Measurements from ENCODE around the gene UBASH3B.
A peak's percentile ranks its signal among the peaks of the same experiment; 100 is the strongest.

Gene UBASH3B

DNA sequence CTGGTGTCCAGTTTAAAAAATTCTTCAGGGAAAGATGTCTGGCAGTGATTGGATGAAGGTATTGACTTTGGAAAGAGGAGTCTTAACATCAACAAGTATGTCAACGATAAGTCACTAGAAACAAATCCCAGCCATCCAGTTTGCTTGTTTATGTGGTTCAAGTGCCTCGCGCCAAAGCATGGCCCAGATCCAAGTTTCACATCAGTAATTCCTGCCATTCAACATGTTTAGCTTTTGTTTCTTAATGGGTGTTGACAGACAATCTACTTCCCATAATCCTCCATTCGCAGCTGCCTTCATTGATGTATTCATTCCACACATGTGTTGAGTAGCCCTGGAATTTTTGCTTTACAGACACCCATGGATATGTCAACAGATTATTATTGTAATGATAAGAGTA is 77.8 kb downstream of the UBASH3B start:
- Mint-ChIP-seq H3K4me1 (ENCODE audit: low read depth) (peaks cover 15% of the 10 kb centered on the region), H3K9me3 (ENCODE audit: low read depth) (no peaks in the 10 kb centered on the region), H3K4me3 (no peak overlapping the region), H3K36me3 (peaks cover 5% of the 10 kb centered on the region), H3K27me3 (no peaks in the 10 kb centered on the region), H3K27ac (no peak overlapping the region)

DNA sequence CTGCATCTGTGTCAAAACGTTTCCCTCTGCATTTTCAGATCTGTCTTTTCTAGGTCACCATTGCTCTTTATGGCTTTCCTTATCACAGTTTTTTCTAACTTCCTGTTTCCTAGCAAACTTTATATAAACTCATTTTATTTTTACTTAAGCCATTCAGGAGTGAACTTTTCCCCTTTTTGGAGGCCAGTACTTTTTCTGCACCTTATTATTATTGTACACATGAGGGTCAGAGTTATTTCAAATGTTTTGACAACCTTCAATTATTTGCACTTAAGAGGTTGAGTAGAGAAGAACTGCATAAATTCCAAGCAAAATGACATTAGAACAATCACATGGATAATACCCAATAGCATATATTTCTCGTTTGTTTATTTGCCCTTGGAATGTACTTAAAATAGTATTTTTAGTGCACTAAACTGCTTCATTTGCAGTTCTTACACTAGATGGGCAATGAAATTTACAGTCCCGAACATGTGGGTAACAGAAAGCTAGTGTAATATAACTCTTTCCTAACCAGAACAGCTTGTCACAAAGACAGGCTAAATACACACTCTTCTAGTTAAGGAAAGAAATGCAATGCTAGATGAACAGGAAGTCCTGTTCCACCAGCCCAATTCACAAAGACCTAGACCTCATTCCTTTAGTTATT is 79.5 kb downstream of the UBASH3B start:
- H3K36me3 Mint-ChIP-seq = peaks cover 2% of the 10 kb centered on the region
- no peaks in the 10 kb centered on the region for H3K9me3 Mint-ChIP-seq (ENCODE audit: low read depth)
- no peaks in the 10 kb centered on the region for H3K27me3 Mint-ChIP-seq
- H3K27ac Mint-ChIP-seq = no peak overlapping the region
- peaks cover 7% of the 10 kb centered on the region for H3K4me1 Mint-ChIP-seq (ENCODE audit: low read depth)
- H3K4me3 Mint-ChIP-seq = no peak overlapping the region

DNA sequence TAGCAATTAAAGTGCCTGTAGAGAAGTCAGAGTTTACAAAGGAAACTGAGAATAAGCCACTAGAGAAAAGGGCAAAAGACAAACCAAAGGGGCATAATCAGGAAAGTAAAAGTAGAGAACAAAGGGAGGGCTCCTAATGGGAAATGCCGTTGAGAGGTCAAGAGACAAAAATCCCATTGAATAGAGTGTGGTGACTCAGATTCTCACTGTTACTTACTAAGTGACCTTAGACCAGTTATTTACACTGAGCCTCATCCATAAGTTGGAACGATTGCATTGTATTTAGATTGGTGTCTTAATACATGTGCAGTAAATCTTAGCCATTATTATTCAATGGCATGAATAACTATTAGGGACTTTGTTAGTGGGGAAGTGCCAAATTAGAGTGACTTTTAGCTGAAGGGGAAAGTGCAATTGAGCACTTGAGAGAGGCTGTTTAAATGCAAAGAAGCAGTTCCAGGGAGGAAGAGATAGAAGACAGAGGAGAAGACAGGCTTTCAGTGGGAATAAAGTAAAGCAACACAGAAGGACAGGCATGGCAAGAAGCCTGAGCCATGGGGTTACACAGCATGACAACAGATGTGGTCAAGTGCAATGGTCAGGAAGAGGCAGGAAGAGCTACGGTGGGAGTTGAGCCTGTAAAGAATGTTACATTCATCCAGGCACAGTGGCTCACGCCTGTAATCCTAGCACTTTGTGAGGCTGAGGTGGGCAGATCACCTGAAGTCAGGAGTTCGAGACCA is 82.6 kb downstream of the UBASH3B start:
- H3K4me3 Mint-ChIP-seq = no peak overlapping the region
- no peaks in the 10 kb centered on the region for H3K36me3 Mint-ChIP-seq
- peaks cover 6% of the 10 kb centered on the region for H3K4me1 Mint-ChIP-seq (ENCODE audit: low read depth)
- no peak overlapping the region for H3K27ac Mint-ChIP-seq
- no peaks in the 10 kb centered on the region for H3K9me3 Mint-ChIP-seq (ENCODE audit: low read depth)
- no peaks in the 10 kb centered on the region for H3K27me3 Mint-ChIP-seq

DNA sequence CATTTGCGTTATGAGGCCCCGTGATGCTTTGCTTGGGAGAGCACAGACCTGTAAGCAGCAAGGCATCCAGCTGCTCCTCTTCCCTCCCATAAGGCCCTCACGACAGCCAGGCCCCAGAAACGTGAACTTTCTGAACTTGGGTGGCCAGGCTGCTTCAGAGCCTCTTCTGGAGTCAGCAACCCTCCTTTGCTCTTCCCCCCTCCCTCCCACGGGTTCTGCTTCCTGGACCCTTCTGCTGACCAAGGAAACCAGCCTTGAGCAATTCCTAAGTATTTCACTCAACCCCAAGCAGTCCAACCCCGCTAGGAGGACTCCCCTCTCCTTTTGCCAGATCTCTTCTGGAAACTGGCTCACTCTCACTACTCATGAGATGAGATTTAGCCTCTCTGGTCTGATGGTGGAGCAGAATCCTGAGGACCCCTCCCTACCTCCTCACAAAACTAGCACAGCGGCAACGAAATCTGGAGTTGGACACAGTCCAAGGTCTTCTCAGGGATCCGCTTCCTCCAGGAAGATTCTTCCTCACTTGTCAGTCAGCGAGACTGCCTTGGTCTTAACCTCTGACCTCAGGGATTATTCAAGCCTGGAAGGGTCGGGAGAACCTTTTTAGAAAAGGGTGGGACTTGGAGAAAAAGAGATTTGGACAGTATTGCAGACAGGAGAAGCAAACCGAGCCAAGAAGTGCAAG is 86.2 kb downstream of the UBASH3B start:
- Mint-ChIP-seq H3K27me3 (no peaks in the 10 kb centered on the region), H3K9me3 (ENCODE audit: low read depth) (peaks cover 5% of the 10 kb centered on the region), H3K27ac (peak overlapping the region; percentile 54), H3K4me1 (ENCODE audit: low read depth) (peaks cover 6% of the 10 kb centered on the region), H3K4me3 (no peak overlapping the region), H3K36me3 (peaks cover 4% of the 10 kb centered on the region)

DNA sequence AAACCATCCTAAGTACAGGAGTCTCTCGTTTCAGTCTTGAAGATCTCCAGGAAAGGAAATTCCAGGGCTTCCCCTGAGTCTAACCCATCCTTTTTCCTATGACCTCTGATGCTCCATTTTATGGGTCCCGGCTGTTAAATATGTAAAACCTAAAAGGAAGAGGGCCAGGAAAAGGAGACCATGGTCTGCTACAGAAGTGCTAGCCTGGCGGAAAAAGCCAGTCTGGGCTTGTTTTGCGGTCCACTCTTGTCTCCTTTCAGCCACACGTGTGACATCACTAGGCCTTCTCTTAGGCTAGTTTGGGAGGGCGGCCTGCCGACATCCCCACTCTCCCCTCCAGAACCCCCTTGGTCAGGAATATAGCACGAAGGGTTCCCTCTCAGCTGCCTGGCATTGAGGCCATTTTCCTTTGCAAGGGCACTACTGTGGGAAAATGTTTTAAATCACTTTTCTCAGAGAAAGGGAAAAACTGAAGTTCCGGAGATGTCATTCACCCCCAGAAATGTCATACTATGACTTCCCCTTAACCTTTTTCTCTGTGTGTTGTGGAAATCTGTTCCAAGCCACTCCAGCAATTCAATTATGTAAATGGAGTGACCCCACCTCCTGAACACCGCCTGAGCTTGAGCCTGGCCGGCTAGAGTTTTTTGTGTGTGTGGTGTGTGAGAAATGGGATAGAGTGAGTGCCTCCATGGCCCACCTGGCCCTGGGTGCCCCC is 86.9 kb downstream of the UBASH3B start:
- H3K4me3 Mint-ChIP-seq = no peak overlapping the region
- peaks cover 6% of the 10 kb centered on the region for H3K4me1 Mint-ChIP-seq (ENCODE audit: low read depth)
- H3K36me3 Mint-ChIP-seq = peaks cover 4% of the 10 kb centered on the region
- peaks cover 5% of the 10 kb centered on the region for H3K9me3 Mint-ChIP-seq (ENCODE audit: low read depth)
- no peak overlapping the region for H3K27ac Mint-ChIP-seq
- no peaks in the 10 kb centered on the region for H3K27me3 Mint-ChIP-seq

DNA sequence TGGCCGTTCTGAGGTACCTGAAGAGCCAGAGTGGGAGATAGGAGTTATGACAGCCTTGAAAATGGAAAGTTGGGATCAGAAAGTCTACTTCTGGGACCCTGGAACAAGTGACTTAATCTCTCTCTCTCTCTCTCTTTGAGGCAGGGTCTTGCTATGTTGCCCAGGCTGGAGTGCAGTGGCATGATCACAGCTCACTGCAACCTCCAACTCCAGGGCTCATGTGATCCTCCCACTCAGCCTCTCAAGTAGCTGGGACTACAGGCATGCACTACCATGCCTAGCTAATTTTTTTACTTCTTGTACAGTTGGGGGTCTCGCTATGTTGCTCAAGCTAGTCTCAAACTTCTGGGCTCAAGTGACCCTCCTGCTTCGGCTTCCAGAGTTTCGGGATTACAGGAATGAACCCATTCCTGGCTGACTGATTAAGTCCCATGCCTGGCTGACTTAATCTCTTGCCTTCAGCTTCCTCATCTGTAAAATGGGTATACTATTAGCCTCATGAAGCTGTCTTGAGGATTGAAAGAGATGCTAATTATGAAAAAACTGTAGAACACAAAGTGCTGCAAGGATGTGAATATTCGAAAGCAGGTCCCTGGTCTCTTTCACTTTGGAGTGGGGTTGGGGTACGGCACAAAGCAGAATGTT is 87.7 kb downstream of the UBASH3B start:
- Mint-ChIP-seq H3K9me3 (ENCODE audit: low read depth) (peaks cover 5% of the 10 kb centered on the region), H3K4me3 (no peak overlapping the region), H3K27ac (no peak overlapping the region), H3K27me3 (no peaks in the 10 kb centered on the region), H3K36me3 (peaks cover 4% of the 10 kb centered on the region), H3K4me1 (ENCODE audit: low read depth) (peaks cover 6% of the 10 kb centered on the region)

DNA sequence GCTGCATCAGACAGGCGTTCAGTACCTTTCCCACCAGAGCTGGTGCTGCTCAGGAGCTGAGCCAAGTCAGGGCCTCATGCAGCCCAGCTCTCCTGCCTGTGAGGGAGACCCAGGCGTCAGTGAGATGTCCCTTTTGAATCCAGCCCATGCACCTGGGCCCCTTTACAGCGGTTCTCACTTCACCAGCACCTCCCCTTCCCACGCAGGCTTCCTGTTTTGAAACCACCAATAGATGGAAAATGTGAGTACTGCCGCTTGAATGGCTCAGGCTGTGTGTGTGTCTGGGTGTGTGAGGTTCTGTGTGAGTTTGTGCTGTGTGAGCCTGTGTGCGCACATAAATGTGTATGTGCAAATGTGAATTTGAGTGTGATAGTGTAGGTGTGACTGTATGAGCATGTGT is 88.4 kb downstream of the UBASH3B start:
- Mint-ChIP-seq H3K27me3 (no peaks in the 10 kb centered on the region), H3K9me3 (ENCODE audit: low read depth) (peaks cover 5% of the 10 kb centered on the region), H3K4me3 (no peak overlapping the region), H3K4me1 (ENCODE audit: low read depth) (peaks cover 6% of the 10 kb centered on the region), H3K27ac (no peak overlapping the region), H3K36me3 (peaks cover 4% of the 10 kb centered on the region)

DNA sequence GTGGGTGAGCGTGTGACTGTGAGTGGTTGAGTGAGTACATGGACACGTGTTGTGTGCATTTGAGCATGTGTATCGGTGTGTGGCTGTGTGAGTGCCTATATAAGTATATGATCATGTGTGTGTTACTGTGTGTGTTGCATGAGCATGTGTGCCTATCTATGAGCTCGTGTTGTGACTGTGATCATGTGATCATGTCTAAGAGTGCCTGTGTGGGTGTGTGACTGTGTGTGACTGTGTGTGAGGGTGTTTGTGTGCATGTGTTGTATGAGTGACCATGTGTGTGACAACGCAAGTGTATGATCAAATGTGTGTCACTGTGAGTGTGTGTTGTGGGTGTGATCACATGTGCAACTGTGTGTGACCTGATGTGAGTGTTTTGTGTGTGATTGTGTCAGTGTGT is 88.8 kb downstream of the UBASH3B start:
- H3K27ac Mint-ChIP-seq = no peak overlapping the region
- peaks cover 6% of the 10 kb centered on the region for H3K4me1 Mint-ChIP-seq (ENCODE audit: low read depth)

DNA sequence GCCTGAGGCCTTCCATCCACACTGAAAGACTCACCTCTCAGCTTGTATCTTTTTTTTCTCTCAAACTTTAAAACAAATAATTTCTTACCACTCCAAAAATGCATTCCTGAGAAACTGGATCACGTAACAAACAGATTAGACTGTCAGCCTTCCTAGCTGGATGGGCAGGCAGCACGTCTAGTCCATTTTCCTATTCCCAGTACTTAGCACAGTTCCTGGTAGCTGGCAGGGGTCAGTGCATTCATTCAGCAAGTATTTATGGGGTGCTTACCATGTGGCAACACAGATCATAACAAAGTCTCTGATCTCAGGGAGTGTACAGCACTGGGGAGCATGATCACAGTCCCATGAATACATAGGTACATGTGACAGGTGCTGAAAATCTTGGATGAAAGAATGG is 89.6 kb downstream of the UBASH3B start:
- H3K27ac Mint-ChIP-seq = no peak overlapping the region

More for the DNA sequence above, 88.8 kb downstream of the UBASH3B start:
- Mint-ChIP-seq H3K27me3 (no peaks in the 10 kb centered on the region), H3K9me3 (ENCODE audit: low read depth) (peaks cover 5% of the 10 kb centered on the region), H3K4me3 (no peak overlapping the region), H3K36me3 (peaks cover 4% of the 10 kb centered on the region)

DNA sequence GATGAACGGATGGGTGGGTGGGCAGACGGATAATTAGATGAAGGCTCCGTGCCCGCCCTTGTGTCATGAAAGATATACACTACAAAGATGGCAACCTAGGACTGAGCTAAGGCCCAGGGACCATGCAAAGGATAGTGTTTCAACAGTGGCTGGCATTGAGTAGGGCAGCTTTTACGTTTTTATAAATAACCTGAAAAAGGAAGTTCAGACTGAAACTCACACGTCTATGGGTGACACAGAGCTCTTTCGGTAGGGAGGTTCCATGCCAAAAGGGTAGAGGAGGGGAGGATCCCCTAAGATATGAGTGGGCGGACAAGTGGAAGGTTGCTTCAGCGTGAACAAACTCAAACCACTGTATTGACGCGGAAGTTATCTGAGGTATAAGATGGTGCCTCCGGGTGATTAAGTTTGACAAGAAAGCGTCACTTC is 90.5 kb downstream of the UBASH3B start:
- peaks cover 5% of the 10 kb centered on the region for H3K9me3 Mint-ChIP-seq (ENCODE audit: low read depth)

More for the DNA sequence above, 89.6 kb downstream of the UBASH3B start:
- Mint-ChIP-seq H3K4me3 (peak overlapping the region; percentile 55), H3K9me3 (ENCODE audit: low read depth) (peaks cover 5% of the 10 kb centered on the region), H3K27me3 (no peaks in the 10 kb centered on the region), H3K4me1 (ENCODE audit: low read depth) (peaks cover 3% of the 10 kb centered on the region), H3K36me3 (peaks cover 4% of the 10 kb centered on the region)

DNA sequence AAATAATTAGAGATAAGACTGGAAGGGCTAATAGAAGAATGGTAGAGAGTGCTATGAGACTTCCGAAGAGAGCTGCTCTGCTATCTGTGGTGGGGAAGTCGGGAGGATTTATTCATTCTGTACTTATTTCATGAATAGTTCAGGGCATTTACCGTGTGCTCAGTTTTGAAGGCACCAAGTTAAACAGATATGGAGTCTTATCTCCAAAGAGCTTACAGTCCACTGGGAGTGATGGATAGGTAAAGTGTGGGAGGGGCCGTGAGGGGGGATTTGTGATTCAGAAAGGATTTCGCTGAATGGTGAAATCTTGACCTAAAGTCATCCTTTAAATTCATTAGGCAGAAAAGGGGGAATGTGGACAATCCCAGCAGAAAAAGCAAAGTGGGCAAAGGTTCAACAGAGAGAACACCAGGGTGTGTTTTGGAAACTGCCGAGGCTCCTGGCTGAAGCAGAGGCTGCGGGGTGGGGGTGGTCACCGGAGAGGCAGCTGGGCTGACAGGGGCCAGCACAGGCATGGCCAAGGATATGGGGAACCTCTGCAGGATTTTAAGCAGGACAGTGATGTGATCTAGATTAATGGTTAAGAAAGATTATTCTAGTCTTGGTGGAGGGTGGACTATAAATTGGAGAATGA is 91.2 kb downstream of the UBASH3B start:
- peaks cover 5% of the 10 kb centered on the region for H3K9me3 Mint-ChIP-seq (ENCODE audit: low read depth)
- H3K27me3 Mint-ChIP-seq = no peaks in the 10 kb centered on the region
- peaks cover 6% of the 10 kb centered on the region for H3K36me3 Mint-ChIP-seq
- H3K4me3 Mint-ChIP-seq = peak overlapping the region; percentile 73
- no peak overlapping the region for H3K27ac Mint-ChIP-seq
- H3K4me1 Mint-ChIP-seq (ENCODE audit: low read depth) = peaks cover 19% of the 10 kb centered on the region

More for the DNA sequence above, 90.5 kb downstream of the UBASH3B start:
- Mint-ChIP-seq H3K36me3 (peaks cover 6% of the 10 kb centered on the region), H3K4me3 (peak overlapping the region; percentile 73), H3K27me3 (no peaks in the 10 kb centered on the region), H3K27ac (no peak overlapping the region), H3K4me1 (ENCODE audit: low read depth) (peaks cover 12% of the 10 kb centered on the region)

DNA sequence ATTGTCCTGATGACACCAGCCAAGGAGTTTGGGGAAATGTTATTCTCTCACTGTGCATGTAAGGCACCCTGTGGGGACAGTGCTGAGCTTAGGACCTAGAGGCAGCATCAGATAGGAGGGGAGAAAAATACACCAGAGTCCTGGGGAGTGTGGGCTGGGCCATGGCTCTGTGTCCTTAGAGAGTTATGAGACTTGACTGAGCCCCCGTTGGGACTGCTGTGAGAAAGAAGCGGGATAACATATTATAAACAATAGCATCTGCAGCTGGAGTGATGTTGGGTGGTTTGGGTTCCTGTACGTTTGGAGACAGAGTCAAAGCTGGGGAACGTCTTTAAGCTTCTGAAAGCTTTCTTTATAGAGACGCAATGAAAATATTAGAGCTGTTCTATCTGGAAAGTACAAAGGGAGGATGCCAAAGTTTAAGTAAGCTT is 91.8 kb downstream of the UBASH3B start:
- Mint-ChIP-seq H3K4me3 (peak overlapping the region; percentile 8), H3K27ac (no peak overlapping the region), H3K36me3 (peaks cover 10% of the 10 kb centered on the region), H3K27me3 (no peaks in the 10 kb centered on the region), H3K9me3 (ENCODE audit: low read depth) (peaks cover 5% of the 10 kb centered on the region), H3K4me1 (ENCODE audit: low read depth) (peaks cover 24% of the 10 kb centered on the region)

DNA sequence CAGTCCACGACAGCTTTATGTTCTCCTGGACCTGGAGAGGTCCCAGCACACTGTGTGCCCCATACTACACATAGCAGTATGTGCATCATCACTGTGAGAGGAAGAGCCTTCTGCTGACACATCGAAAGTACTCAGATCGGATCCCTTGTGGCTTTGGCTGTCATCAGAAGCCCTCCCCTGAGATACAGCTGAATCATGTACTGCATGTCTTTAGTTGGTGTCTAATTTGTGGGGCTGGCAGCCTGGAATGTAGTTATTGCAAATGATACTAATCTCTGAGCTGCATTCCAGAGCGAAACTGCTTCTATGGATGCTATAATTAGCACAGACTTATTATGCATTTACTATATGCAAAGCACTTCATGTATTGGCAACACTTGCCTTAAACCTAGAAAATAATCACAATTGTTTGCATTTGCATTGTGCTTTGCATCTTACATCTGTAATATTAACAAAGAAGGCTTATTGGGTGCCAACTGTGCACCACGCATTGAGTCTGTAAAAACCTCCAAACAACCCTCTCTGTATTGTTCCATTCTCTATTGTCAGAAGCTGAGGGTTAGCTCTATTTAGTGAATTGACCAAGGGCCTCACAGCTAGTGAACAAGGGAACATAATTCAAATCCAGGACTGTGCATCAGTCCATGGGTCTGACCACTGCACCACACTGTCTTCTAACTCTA is 93.6 kb downstream of the UBASH3B start:
- Mint-ChIP-seq H3K36me3 (peaks cover 12% of the 10 kb centered on the region), H3K27ac (no peak overlapping the region), H3K9me3 (ENCODE audit: low read depth) (peaks cover 5% of the 10 kb centered on the region), H3K4me1 (ENCODE audit: low read depth) (peaks cover 33% of the 10 kb centered on the region), H3K4me3 (no peak overlapping the region), H3K27me3 (no peaks in the 10 kb centered on the region)
